Endothelial cell of coronary artery (primary cell): ENCODE measurements around the gene CEP72. TPM values are rescaled to one million over a fixed set of nuclear protein-coding genes. Genes with fewer than 3 reads are reported as not detected.

Source experiments
- total RNA-seq: library from RNA; depleted of rRNA; stranded (reverse); fragments of >200 nt; gene quantifications from 2 replicates; pipeline ENCODE4 v1.2.3, GENCODE V29; 2014

CEP72 gene, protein sequence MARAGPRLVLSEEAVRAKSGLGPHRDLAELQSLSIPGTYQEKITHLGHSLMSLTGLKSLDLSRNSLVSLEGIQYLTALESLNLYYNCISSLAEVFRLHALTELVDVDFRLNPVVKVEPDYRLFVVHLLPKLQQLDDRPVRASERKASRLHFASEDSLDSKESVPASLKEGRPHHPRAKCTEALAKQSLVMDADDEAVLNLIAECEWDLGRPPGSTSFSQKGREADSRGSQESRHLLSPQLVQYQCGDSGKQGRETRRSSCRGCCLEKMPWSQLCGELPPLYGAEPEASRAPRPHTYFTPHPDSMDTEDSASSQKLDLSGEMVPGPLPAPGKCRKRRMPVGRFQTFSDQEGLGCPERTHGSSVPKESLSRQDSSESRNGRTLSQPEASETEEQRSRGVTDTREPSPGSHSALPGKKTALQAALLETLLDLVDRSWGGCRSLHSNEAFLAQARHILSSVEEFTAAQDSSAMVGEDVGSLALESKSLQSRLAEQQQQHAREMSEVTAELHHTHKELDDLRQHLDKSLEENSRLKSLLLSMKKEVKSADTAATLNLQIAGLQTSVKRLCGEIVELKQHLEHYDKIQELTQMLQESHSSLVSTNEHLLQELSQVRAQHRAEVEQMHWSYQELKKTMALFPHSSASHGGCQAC
- 3.1 and 4.3 TPM in 2 replicates for total RNA-seq

DNA sequence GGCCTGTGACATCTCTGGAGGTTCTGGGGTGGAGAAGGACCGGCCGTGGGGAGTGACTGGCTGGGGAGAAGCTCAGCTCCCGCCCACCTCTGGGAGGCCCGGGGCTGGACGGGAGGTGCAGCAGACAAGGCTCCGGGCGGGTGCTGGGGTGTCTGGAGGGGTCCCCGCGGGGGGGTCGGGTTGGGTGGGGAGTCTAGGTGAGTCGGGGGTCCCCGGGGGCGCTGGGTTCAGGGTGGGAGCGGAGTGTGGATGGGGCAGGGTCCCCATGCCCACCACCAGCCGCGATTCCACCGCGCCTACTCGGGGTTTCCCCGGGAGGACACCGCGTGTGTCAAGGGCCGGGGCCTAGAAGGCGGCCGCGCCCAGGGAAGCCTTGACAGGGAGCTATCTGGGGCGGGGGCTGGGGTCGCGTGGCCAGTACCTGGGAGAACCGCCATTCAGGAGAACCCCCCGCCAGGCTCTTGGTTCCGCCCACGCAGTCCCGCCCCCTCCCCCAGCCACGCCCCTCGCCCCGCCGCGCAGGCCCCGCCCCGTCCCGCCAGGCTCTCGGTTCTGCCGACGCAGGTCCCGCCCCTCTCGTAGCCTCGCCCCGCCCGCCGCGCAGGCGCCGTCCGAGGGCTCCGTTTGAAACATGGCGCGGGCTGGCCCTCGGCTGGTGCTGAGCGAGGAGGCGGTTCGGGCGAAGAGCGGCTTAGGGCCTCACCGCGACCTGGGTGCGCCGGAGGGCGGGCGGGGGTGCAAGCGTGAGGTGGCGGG is at the start of gene CEP72:
TSS of gene CEP72 (plus strand) at position 610 of the 756 bp plus-strand sequence. CDS start at position 632, 22 bp downstream.

DNA sequence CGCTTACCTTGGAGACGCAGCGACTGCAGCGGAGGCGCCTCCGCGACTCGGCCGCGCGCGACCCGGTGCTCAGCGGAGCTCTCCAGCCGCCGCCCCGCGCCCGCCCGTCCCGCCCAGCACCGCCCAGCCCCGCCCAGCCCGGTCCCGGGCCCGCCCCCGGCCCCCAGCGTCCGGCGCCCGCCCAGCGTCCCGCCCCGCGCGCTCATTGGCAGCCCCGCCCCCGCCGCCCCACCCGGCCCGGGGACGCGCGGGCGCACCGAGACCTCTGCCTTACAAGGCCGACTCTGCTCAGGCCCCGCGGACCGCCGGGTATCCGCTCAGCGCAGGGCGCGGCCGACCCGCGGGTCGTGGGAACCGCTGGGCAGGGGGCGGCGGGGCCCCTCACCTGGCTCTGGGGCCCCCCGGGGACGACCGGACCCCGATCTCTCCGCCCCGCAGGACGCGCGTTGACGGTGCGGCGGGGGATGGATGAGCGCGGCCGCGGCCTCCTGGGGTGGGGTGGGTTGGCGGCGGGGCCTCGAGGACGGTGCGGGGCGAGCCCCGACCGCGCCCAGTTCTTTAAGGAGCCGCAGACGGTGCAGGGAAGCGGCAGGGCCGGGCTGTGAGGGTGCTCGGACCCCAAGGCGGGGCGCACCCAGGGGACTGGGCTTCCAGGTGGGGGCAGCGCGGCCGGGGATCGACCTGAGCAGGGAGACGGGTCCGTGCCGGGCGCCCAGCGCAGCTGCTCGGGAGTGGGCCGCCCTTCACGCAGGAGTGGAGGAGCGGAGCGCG is 81.3 kb downstream of the CEP72 start, which contains the start of gene TPPP:
TSS of gene TPPP (minus strand) at position 82 of the 771 bp plus-strand sequence. CDS start 15,292 bp downstream, outside the sequence.

Other genes starting within 250 kb of the CEP72 start
- gene EXOC3, start 169.2 kb upstream of the CEP72 start, total RNA-seq, result 34.5 and 43.8 TPM in 2 replicates
- gene SLC9A3, start 87.9 kb upstream of the CEP72 start, total RNA-seq, result 0.45 and 0.66 TPM in 2 replicates
- 0.18 and 0.19 TPM in 2 replicates for gene TPPP, start 81.0 kb downstream of the CEP72 start, total RNA-seq
- gene ZDHHC11B, start 172.4 kb downstream of the CEP72 start, total RNA-seq, result not detected in 2 replicates
- 0.18 and 0.75 TPM in 2 replicates for gene ZDHHC11, start 238.6 kb downstream of the CEP72 start, total RNA-seq